ENCODE data around the gene MGST2.

The MGST2 gene

GRCh38 chr4:139643042-139643895 is 22.4 kb upstream of the MGST2 start:
- no peak for DNase-seq (ENCODE audit: low read depth in 2 of 2)

GRCh38 chr4:139645458-139645857 is 20.2 kb upstream of the MGST2 start:
- DNase-seq (ENCODE audit: low read depth in 2 of 2) = no peak

- DNase-seq (ENCODE audit: low read depth in 2 of 2) = no peak
Measured at GRCh38 chr4:139647184-139647583, 18.4 kb upstream of the MGST2 start.

GRCh38 chr4:139647952-139648351 is 17.7 kb upstream of the MGST2 start:
- DNase-seq (ENCODE audit: low read depth in 2 of 2) = no peak

- peak; percentile 41 to 46 for DNase-seq (ENCODE audit: low read depth in 2 of 2)
Measured at GRCh38 chr4:139651282-139652194, 14.1 kb upstream of the MGST2 start.

GRCh38 chr4:139654516-139654915 is 11.1 kb upstream of the MGST2 start:
- DNase-seq (ENCODE audit: low read depth in 2 of 2) = no peak

GRCh38 chr4:139655116-139655515 is 10.5 kb upstream of the MGST2 start:
- no peak for DNase-seq (ENCODE audit: low read depth in 2 of 2)

GRCh38 chr4:139656614-139657486 is 8.8 kb upstream of the MGST2 start:
- no peak for DNase-seq (ENCODE audit: low read depth in 2 of 2)

GRCh38 chr4:139658185-139658584 is 7.4 kb upstream of the MGST2 start:
- no peak for DNase-seq (ENCODE audit: low read depth in 2 of 2)

GRCh38 chr4:139658586-139659382 is 6.8 kb upstream of the MGST2 start:
- no peak for DNase-seq (ENCODE audit: low read depth in 2 of 2)

- no peak for DNase-seq (ENCODE audit: low read depth in 2 of 2)
Measured at GRCh38 chr4:139659735-139660424, 5.7 kb upstream of the MGST2 start.

GRCh38 chr4:139660568-139661043 is 5.0 kb upstream of the MGST2 start:
- no peak for DNase-seq (ENCODE audit: low read depth in 2 of 2)

- DNase-seq (ENCODE audit: low read depth in 2 of 2) = no peak
Measured at GRCh38 chr4:139663561-139664138, 2.0 kb upstream of the MGST2 start.

GRCh38 chr4:139664442-139664841 is 1.2 kb upstream of the MGST2 start:
- DNase-seq (ENCODE audit: low read depth in 2 of 2) = no peak

- DNase-seq (ENCODE audit: low read depth in 2 of 2) = no peak
Measured at GRCh38 chr4:139665079-139665689, 435 bp upstream of the MGST2 start.

GRCh38 chr4:139666735-139667281 is 1.2 kb downstream of the MGST2 start:
- no peak for DNase-seq (ENCODE audit: low read depth in 2 of 2)

GRCh38 chr4:139668036-139668435 is 2.4 kb downstream of the MGST2 start:
- DNase-seq (ENCODE audit: low read depth in 2 of 2) = no peak

- no peak for DNase-seq (ENCODE audit: low read depth in 2 of 2)
Measured at GRCh38 chr4:139668658-139669201, 3.1 kb downstream of the MGST2 start.

- no peak for DNase-seq (ENCODE audit: low read depth in 2 of 2)
Measured at GRCh38 chr4:139669335-139669734, 3.7 kb downstream of the MGST2 start.

Measured in stimulated activated CD4-positive, alpha-beta T cell treated with anti-CD3 and anti-CD28 coated beads, Interleukin-1b, Interleukin-23, amount 100 ng/mL, for 1 hour (primary cell).